Panc1 (cell line): ENCODE results near the gene CYB5D1. TPM values are rescaled to one million over a fixed set of nuclear protein-coding genes. Genes with fewer than 3 reads are reported as not detected.

Experiments
- ATAC-seq: fragments of 200-7000 bp; cut with Tn5 transposase; 2 replicates; pipeline ENCODE4 v1.9.1; 2020; ENCODE audit warnings: mild to moderate bottlenecking, moderate library complexity
- BruUV-seq: library from RNA; stranded (reverse); fragments of 400-500 nt; replicated peaks from 2 replicates; lab custom pipeline; 2021; lab: Mats Ljungman, UMichigan
- CTCF ChIA-PET: fragments of 300-600 bp; sonication (Branson Sonifier 250); formaldehyde crosslinking; loops from one replicate; lab custom pipeline; 2022; ENCODE audit warnings: antibody characterized with exemption; lab: Charles Lee
- POLR2A ChIA-PET: fragments of 300-600 bp; sonication (Branson Sonifier 250); formaldehyde crosslinking; loops from one replicate; lab custom pipeline; 2022; ENCODE audit warnings: antibody characterized with exemption; lab: Charles Lee
- DNase-seq: peaks from one replicate; pipeline ENCODE4 v3.0.0-alpha.2; 2010; ENCODE audit warnings: low read depth, low spot score
- H3K27ac ChIP-seq: 2 replicates; pipeline ENCODE4 v1.5.1; 2011; ENCODE audit warnings: mild to moderate bottlenecking, low read length, inconsistent platforms
- H3K27me3 ChIP-seq: fragments of 200-500 bp; sonication (Bioruptor generic); 2 replicates; pipeline ENCODE4 v1.6.0; 2014; ENCODE audit warnings: low read length, inconsistent platforms; ENCODE audit not compliant: control insufficient read depth, insufficient read depth
- H3K36me3 ChIP-seq: fragments of 200-500 bp; sonication (Bioruptor generic); 2 replicates; pipeline ENCODE4 v1.5.1; 2014; ENCODE audit warnings: inconsistent platforms, mild to moderate bottlenecking, low read length, moderate library complexity; ENCODE audit not compliant: control insufficient read depth, insufficient read depth
- H3K4me1 ChIP-seq: 2 replicates; pipeline ENCODE4 v1.5.1; 2011; ENCODE audit warnings: inconsistent platforms, mild to moderate bottlenecking, low read length, moderate library complexity; ENCODE audit not compliant: control insufficient read depth, insufficient read depth
- H3K4me3 ChIP-seq, 2 experiments: 2 replicates each; pipeline ENCODE4 v1.5.1; 2011 to 2012; ENCODE audit warnings: low read depth in 2 of 2, low read length in 2 of 2, mild to moderate bottlenecking in 2 of 2, inconsistent platforms in 1 of 2, moderate library complexity in 1 of 2
- H3K9me3 ChIP-seq: fragments of 200-500 bp; sonication (Bioruptor generic); 2 replicates; pipeline ENCODE4 v1.5.1; 2014; ENCODE audit warnings: low read depth, mild to moderate bottlenecking, inconsistent platforms, low read length, moderate library complexity; ENCODE audit not compliant: control insufficient read depth, insufficient read depth
- POLR2AphosphoS5 ChIP-seq: IDR thresholded peaks from 2 replicates; pipeline ENCODE4 v1.6.1; 2012; ENCODE audit warnings: mild to moderate bottlenecking, low read depth, low read length, moderate library complexity
- SIN3A ChIP-seq: IDR thresholded peaks from 2 replicates; pipeline ENCODE4 v1.6.1; 2012; ENCODE audit warnings: low read depth, mild to moderate bottlenecking, low read length, moderate library complexity, borderline replicate concordance; ENCODE audit not compliant: insufficient read depth
- TCF7L2 ChIP-seq: IDR thresholded peaks from 2 replicates; pipeline ENCODE4 v1.6.1; 2011; ENCODE audit warnings: mild to moderate bottlenecking, low read depth, low read length, inconsistent platforms
- in situ Hi-C: cut with HindIII; loops from 2 replicates; pipeline ENCODE4 v1.10.0; 2016; ENCODE audit warnings: low sequenced_read_pairs, low pct_unique_long_range_greater_than_20kb
- intact Hi-C: fragments of 100-400 bp; cut with micrococcal nuclease; formaldehyde crosslinking; loops from one replicate; pipeline ENCODE4 v1.10.0; 2022; ENCODE audit not compliant: unreplicated experiment
- total RNA-seq: library from RNA; stranded (reverse); gene quantifications from one replicate; pipeline ENCODE4 v1.2.1, GENCODE V29; 2021; ENCODE audit not compliant: unreplicated experiment
- TF ChIP-seq, protein P1 (sequence below), 2 experiments: IDR thresholded peaks; 2 replicates each; pipeline ENCODE4 v1.6.1; 2011 to 2012; ENCODE audit warnings: low read depth in 2 of 2, control low read depth in 1 of 2, low read length in 1 of 2, mild to moderate bottlenecking in 1 of 2, moderate library complexity in 1 of 2; ENCODE audit not compliant: insufficient read depth in 1 of 2
- TF ChIP-seq, protein P2 (sequence below): fragments of 450-650 bp; IDR thresholded peaks from 2 replicates; pipeline ENCODE4 v1.5.1; 2017; ENCODE audit warnings: mild to moderate bottlenecking

CYB5D1 gene
- total RNA-seq, 1 experiment from 2014 or later, result 8.6 TPM

DNA sequence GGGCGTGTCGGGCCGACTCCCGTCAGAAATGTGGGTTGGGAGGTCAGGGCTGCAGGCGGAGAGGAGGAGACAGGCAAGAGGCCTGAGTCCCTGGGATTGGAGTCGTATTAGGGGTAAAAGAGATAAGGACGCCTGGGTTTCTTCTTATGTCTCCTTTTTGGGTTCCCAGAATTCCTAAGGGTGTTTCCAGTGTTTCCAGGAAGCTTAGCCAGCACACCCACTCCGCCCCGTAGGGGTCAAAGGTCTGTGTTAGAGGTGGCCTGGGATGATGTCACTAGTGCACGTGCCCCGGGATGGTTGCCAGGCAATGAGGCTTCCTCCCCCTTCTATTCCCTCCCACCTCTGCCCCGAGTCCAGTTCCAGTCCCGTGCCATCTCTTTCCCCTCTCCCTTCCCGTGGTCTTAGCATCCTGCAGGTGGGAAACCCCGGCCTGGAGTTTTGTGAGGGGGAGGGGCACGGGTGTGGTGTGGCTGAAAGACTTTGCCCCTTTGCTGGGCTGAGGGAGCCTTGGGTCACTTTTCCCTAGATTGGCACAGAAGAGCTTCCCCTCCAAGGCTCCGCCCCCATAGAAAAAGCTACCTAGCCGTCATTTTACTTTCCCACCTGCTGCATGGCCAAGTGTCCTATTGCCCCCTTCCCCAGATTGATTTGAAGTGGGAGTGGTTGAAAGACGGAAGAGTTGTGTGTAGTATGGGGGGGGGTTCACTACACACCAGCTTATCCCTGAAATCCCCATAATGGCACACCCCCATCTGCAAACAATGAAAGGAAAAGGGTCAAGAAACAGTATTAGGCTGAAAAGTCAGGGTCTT, 21.0 kb upstream of the CYB5D1 start:
- no peaks in the 10 kb centered on the region for H3K9me3 ChIP-seq
- in situ Hi-C loops (no loop called here), intact Hi-C loops (no loop called here)
- ATAC-seq (peak; percentile 16), DNase-seq (peak; percentile 96)
- ChIA-PET POLR2A (interaction anchor here (0.6 kb wide), 1 partner anchor 31 kb away, joined by 3 read pairs; no protein-coding TSS in a partner anchor), CTCF (interaction anchor here (0.6 kb wide), 1 partner anchor 178 kb away, joined by 3 read pairs; no protein-coding TSS in a partner anchor)
- no peaks in the 10 kb centered on the region; the same call in 1 of the 2 replicates for H3K36me3 ChIP-seq
- BruUV-seq, result no TSS peak
- H3K27ac ChIP-seq, result peak overlapping the region; percentile 82
- peaks cover 42% of the 10 kb centered on the region for H3K4me1 ChIP-seq
- no peaks in the 10 kb centered on the region for H3K27me3 ChIP-seq
- H3K4me3 ChIP-seq, result peak overlapping the region; percentile 66 to 83
- TF ChIP-seq, protein P1, sequence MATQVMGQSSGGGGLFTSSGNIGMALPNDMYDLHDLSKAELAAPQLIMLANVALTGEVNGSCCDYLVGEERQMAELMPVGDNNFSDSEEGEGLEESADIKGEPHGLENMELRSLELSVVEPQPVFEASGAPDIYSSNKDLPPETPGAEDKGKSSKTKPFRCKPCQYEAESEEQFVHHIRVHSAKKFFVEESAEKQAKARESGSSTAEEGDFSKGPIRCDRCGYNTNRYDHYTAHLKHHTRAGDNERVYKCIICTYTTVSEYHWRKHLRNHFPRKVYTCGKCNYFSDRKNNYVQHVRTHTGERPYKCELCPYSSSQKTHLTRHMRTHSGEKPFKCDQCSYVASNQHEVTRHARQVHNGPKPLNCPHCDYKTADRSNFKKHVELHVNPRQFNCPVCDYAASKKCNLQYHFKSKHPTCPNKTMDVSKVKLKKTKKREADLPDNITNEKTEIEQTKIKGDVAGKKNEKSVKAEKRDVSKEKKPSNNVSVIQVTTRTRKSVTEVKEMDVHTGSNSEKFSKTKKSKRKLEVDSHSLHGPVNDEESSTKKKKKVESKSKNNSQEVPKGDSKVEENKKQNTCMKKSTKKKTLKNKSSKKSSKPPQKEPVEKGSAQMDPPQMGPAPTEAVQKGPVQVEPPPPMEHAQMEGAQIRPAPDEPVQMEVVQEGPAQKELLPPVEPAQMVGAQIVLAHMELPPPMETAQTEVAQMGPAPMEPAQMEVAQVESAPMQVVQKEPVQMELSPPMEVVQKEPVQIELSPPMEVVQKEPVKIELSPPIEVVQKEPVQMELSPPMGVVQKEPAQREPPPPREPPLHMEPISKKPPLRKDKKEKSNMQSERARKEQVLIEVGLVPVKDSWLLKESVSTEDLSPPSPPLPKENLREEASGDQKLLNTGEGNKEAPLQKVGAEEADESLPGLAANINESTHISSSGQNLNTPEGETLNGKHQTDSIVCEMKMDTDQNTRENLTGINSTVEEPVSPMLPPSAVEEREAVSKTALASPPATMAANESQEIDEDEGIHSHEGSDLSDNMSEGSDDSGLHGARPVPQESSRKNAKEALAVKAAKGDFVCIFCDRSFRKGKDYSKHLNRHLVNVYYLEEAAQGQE (IDR thresholded peaks at IDR 0.05; ENCODE audit: insufficient read depth in 1 of 2, low read depth in 2 of 2, low read length in 1 of 2), result peak in 1 of 2 experiments; percentile 16; a peak in 1 of 4 replicates
- TF ChIP-seq POLR2AphosphoS5 (peak; percentile 56; the same call in 1 of the 2 replicates), TCF7L2 (no peak; the same call in 1 of the 2 replicates), SIN3A (peak; percentile 86; the same call in 1 of the 2 replicates)
- TF ChIP-seq, protein P2, sequence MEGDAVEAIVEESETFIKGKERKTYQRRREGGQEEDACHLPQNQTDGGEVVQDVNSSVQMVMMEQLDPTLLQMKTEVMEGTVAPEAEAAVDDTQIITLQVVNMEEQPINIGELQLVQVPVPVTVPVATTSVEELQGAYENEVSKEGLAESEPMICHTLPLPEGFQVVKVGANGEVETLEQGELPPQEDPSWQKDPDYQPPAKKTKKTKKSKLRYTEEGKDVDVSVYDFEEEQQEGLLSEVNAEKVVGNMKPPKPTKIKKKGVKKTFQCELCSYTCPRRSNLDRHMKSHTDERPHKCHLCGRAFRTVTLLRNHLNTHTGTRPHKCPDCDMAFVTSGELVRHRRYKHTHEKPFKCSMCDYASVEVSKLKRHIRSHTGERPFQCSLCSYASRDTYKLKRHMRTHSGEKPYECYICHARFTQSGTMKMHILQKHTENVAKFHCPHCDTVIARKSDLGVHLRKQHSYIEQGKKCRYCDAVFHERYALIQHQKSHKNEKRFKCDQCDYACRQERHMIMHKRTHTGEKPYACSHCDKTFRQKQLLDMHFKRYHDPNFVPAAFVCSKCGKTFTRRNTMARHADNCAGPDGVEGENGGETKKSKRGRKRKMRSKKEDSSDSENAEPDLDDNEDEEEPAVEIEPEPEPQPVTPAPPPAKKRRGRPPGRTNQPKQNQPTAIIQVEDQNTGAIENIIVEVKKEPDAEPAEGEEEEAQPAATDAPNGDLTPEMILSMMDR, result no peak

DNA sequence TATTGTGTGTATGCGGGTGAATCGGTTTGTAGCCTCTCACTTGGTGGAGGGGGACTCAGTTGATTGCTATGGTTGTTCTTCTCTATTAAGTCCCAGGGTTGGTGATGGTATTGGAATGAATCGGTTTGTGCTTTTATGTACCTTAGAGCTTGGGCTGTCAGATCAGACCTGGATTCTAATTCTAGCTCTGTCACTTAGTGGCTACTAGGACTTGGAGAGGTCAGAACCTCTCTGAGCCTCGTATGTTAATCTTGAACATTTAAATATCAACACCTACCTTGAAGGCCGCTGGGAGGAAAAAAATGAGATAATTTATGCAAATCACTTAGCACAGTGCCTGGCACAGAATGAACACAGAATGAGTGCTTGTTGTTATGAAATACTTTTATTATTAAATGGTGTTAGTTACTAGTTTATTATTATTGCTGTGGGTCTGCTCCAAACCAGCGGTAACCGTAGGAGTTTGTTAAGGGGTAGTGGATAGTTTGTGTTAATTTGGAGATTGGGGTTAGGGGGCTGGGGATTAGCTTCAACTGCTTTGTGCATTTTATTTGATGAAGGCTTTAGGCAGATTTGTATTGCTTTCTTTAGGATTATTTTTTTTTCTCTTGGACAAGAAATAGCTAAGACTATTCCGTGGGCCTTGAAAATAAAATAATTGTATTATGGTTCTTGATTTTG, 20.3 kb upstream of the CYB5D1 start:
- intact Hi-C loops (no loop called here), in situ Hi-C loops (no loop called here)
- H3K4me3 ChIP-seq, result peak overlapping the region; percentile 66 to 83
- no peaks in the 10 kb centered on the region for H3K27me3 ChIP-seq
- ATAC-seq, result no peak
- TF ChIP-seq TCF7L2, result no peak
- CTCF ChIA-PET, result interaction anchor here (0.6 kb wide), 1 partner anchor 179 kb away, joined by 3 read pairs; no protein-coding TSS in a partner anchor
- no peak for DNase-seq
- H3K9me3 ChIP-seq, result no peaks in the 10 kb centered on the region
- H3K4me1 ChIP-seq, result peaks cover 42% of the 10 kb centered on the region
- POLR2A ChIA-PET, result no interaction called here
- no peaks in the 10 kb centered on the region; the same call in 1 of the 2 replicates for H3K36me3 ChIP-seq
- BruUV-seq, result TSS peak; percentile 58
- H3K27ac ChIP-seq, result peak overlapping the region; percentile 82
